H1 (cell line): ENCODE data around the gene NGEF. TPM values are rescaled to one million over a fixed set of nuclear protein-coding genes. Genes with fewer than 3 reads are reported as not detected.

ENCODE experiments used
- CTCF ChIA-PET: fragments of 300-600 bp; sonication (Branson Sonifier 250); formaldehyde crosslinking; loops from one replicate; lab custom pipeline; 2021; ENCODE audit not compliant: partially characterized antibody; lab: Charles Lee
- POLR2A ChIA-PET: fragments of 300-600 bp; sonication (Branson Sonifier 250); formaldehyde crosslinking; loops from one replicate; lab custom pipeline; 2021; ENCODE audit warnings: inconsistent platforms; ENCODE audit not compliant: partially characterized antibody; lab: Charles Lee
- DNase-seq, 2 experiments: peaks; one replicate each; pipeline versions ENCODE4 v3.0.0 to v3.0.0-alpha.2; 2010 to 2022; ENCODE audit warnings: low spot score in 2 of 2, low read depth in 1 of 2, mixed read lengths in 1 of 2
- FAIRE-seq: peaks from 2 replicates; lab custom pipeline; 2011; peaks lifted over from hg19 to GRCh38; lab: Jason Lieb, UNC
- H2AFZ ChIP-seq: 2 replicates; pipeline ENCODE4 v1.8.1; 2012; ENCODE audit warnings: low read length, inconsistent platforms
- H2AK5ac ChIP-seq: 2 replicates; pipeline ENCODE4 v1.6.1; 2013; ENCODE audit warnings: low read depth, low read length
- H2BK120ac ChIP-seq: replicated peaks from 2 replicates; pipeline ENCODE3; 2013; ENCODE audit warnings: low read depth, low read length, inconsistent platforms
- H2BK12ac ChIP-seq: 2 replicates; pipeline ENCODE4 v1.6.1; 2013; ENCODE audit warnings: low read depth, low read length
- H2BK15ac ChIP-seq: 2 replicates; pipeline ENCODE4 v1.6.1; 2013; ENCODE audit warnings: low read length
- H2BK20ac ChIP-seq: 2 replicates; pipeline ENCODE4 v1.6.1; 2013; ENCODE audit warnings: low read length
- H2BK5ac ChIP-seq: 2 replicates; pipeline ENCODE4 v1.6.1; 2013; ENCODE audit warnings: low read depth, low read length
- H3K14ac ChIP-seq: 2 replicates; pipeline ENCODE4 v1.6.1; 2013; ENCODE audit warnings: inconsistent platforms; ENCODE audit not compliant: insufficient read length
- H3K18ac ChIP-seq: 2 replicates; pipeline ENCODE4 v1.6.1; 2013; ENCODE audit warnings: low read length; ENCODE audit errors: extremely low read depth
- H3K23ac ChIP-seq: 2 replicates; pipeline ENCODE4 v1.6.1; 2013; ENCODE audit warnings: inconsistent platforms; ENCODE audit not compliant: insufficient read length
- H3K23me2 ChIP-seq: 2 replicates; pipeline ENCODE4 v1.6.1; 2013; ENCODE audit warnings: low read depth, low read length
- H3K27ac ChIP-seq: 2 replicates; pipeline ENCODE4 v1.6.1; 2011; ENCODE audit warnings: low read depth, low read length, inconsistent platforms
- H3K27me3 ChIP-seq, 4 experiments: replicated peaks in 1 of 4; 1 replicate in 1 of 4; 2 replicates in 3 of 4; pipeline versions ENCODE4 v1.6.1 to v1.8.1; 2011 to 2013; ENCODE audit warnings: low read length in 3 of 4, mild to moderate bottlenecking in 3 of 4, inconsistent platforms in 2 of 4, mixed read lengths in 2 of 4, moderate library complexity in 1 of 4; ENCODE audit not compliant: control insufficient read depth in 3 of 4, insufficient read depth in 3 of 4; ENCODE audit errors: extremely low read depth in 1 of 4
- H3K36me3 ChIP-seq, 4 experiments: 2 replicates each; pipeline versions ENCODE4 v1.6.1 to v1.8.1; 2011 to 2013; ENCODE audit warnings: mild to moderate bottlenecking in 4 of 4, low read length in 3 of 4, moderate library complexity in 2 of 4, control low read depth in 1 of 4, inconsistent platforms in 1 of 4; ENCODE audit not compliant: insufficient read depth in 4 of 4, control insufficient read depth in 2 of 4
- H3K4ac ChIP-seq: replicated peaks from 2 replicates; pipeline ENCODE3; 2013; ENCODE audit warnings: low read length, low read depth, mixed read lengths, inconsistent platforms; ENCODE audit not compliant: insufficient read length
- H3K4me1 ChIP-seq, 4 experiments: replicated peaks in 1 of 4; 1 replicate in 1 of 4; 2 replicates in 3 of 4; pipeline versions ENCODE4 v1.6.1 to v1.8.1; 2011 to 2013; ENCODE audit warnings: low read length in 3 of 4, inconsistent platforms in 2 of 4, mixed read lengths in 1 of 4; ENCODE audit not compliant: insufficient read depth in 4 of 4, control insufficient read depth in 3 of 4
- H3K4me2 ChIP-seq, 2 experiments: 2 replicates each; pipeline versions ENCODE4 v1.6.1 to v1.8.1; 2011 to 2013; ENCODE audit warnings: low read depth in 2 of 2, low read length in 2 of 2, control low read depth in 1 of 2, inconsistent platforms in 1 of 2, mild to moderate bottlenecking in 1 of 2; ENCODE audit not compliant: insufficient read depth in 1 of 2
- H3K4me3 ChIP-seq, 4 experiments: fragments of 200-600, 300-600 bp in 1 of 4; sonication (generic), shearing (Covaris generic), sonication (Bioruptor Twin) in 1 of 4; 2 replicates each; pipeline versions ENCODE4 v1.5.1 to v1.8.1; 2011 to 2016; ENCODE audit warnings: low read length in 4 of 4, low read depth in 3 of 4, control low read depth in 2 of 4, inconsistent platforms in 2 of 4, mild to moderate bottlenecking in 2 of 4, mixed read lengths in 1 of 4, moderate library complexity in 1 of 4; ENCODE audit not compliant: insufficient read depth in 2 of 4; ENCODE audit errors: extremely low read depth in 1 of 4
- H3K56ac ChIP-seq: replicated peaks from 2 replicates; pipeline ENCODE3; 2013; ENCODE audit warnings: low read depth, mild to moderate bottlenecking, mixed read lengths, low read length, inconsistent platforms; ENCODE audit not compliant: insufficient read length
- H3K79me1 ChIP-seq: 2 replicates; pipeline ENCODE4 v1.6.1; 2013; ENCODE audit warnings: low read depth, low read length, control low read depth
- H3K79me2 ChIP-seq, 2 experiments: 2 replicates each; pipeline versions ENCODE4 v1.6.1 to v1.8.1; 2012 to 2013; ENCODE audit warnings: low read length in 2 of 2, mild to moderate bottlenecking in 2 of 2, inconsistent platforms in 1 of 2; ENCODE audit not compliant: insufficient read depth in 2 of 2, control insufficient read depth in 1 of 2
- H3K9ac ChIP-seq, 4 experiments: replicated peaks in 1 of 4; 1 replicate in 1 of 4; 2 replicates in 3 of 4; pipeline versions ENCODE4 v1.6.1 to v1.8.1; 2011 to 2013; ENCODE audit warnings: low read depth in 3 of 4, low read length in 3 of 4, control low read depth in 2 of 4, mild to moderate bottlenecking in 2 of 4, moderate library complexity in 2 of 4, inconsistent platforms in 1 of 4; ENCODE audit errors: extremely low read depth in 1 of 4
- H3K9me3 ChIP-seq, 2 experiments: 2 replicates each; pipeline versions ENCODE4 v1.6.1 to v1.8.1; 2012 to 2013; ENCODE audit warnings: mild to moderate bottlenecking in 2 of 2, moderate library complexity in 2 of 2, control low read depth in 1 of 2, inconsistent platforms in 1 of 2, low read depth in 1 of 2, low read length in 1 of 2, mixed read lengths in 1 of 2; ENCODE audit not compliant: insufficient read depth in 2 of 2
- H4K20me1 ChIP-seq, 2 experiments: replicated peaks in 1 of 2; 2 replicates each; pipeline versions ENCODE3 to v1.8.1; 2011 to 2013; ENCODE audit warnings: inconsistent platforms in 2 of 2, low read length in 2 of 2, mild to moderate bottlenecking in 1 of 2; ENCODE audit not compliant: insufficient read depth in 2 of 2, control insufficient read depth in 1 of 2
- H4K5ac ChIP-seq: 2 replicates; pipeline ENCODE4 v1.6.1; 2013; ENCODE audit warnings: low read length, low read depth, mixed read lengths, inconsistent platforms; ENCODE audit not compliant: insufficient read length
- H4K8ac ChIP-seq: 2 replicates; pipeline ENCODE4 v1.8.0; 2013; ENCODE audit warnings: mild to moderate bottlenecking, moderate library complexity, low read length, inconsistent platforms; ENCODE audit not compliant: insufficient read depth; ENCODE audit errors: extremely low read depth
- H4K91ac ChIP-seq: replicated peaks from 2 replicates; pipeline ENCODE3; 2013; ENCODE audit warnings: low read length, mixed read lengths, inconsistent platforms; ENCODE audit not compliant: insufficient read length
- CBX5 ChIP-seq: fragments of 300-800, 300-1000 bp; sonication (generic); IDR thresholded peaks from 2 replicates; pipeline ENCODE4 v1.7.1; 2016; ENCODE audit warnings: antibody characterized with exemption, low read length, low read depth
- CEBPB ChIP-seq: IDR thresholded peaks from 2 replicates; pipeline ENCODE4 v1.6.1; 2012; ENCODE audit warnings: low read depth, low read length
- CHD1 ChIP-seq: IDR thresholded peaks from 2 replicates; pipeline ENCODE4 v1.6.1; 2012; ENCODE audit warnings: low read depth, low read length, improper control_type of control experiment
- CREB1 ChIP-seq: IDR thresholded peaks from 2 replicates; pipeline ENCODE4 v1.6.1; 2012; ENCODE audit warnings: inconsistent platforms
- CTBP2 ChIP-seq: IDR thresholded peaks from 2 replicates; pipeline ENCODE4 v1.7.0; 2011; ENCODE audit warnings: borderline replicate concordance, mild to moderate bottlenecking, moderate library complexity, mixed read lengths, low read length; ENCODE audit not compliant: insufficient read depth, insufficient read length
- CTCF ChIP-seq, 3 experiments: IDR thresholded peaks; 1 replicate in 2 of 3; 2 replicates in 1 of 3; pipeline versions ENCODE4 v1.5.1 to v1.6.1; 2011; ENCODE audit warnings: low read length in 3 of 3, mild to moderate bottlenecking in 3 of 3, inconsistent platforms in 2 of 3, low read depth in 1 of 3, moderate library complexity in 1 of 3; ENCODE audit not compliant: insufficient read depth in 1 of 3; ENCODE audit errors: control extremely low read depth in 1 of 3
- EGR1 ChIP-seq: IDR thresholded peaks from 2 replicates; pipeline ENCODE4 v1.6.1; 2011; ENCODE audit warnings: low read depth, low read length, borderline replicate concordance
- GTF2F1 ChIP-seq: IDR thresholded peaks from 2 replicates; pipeline ENCODE4 v1.6.1; 2012; ENCODE audit warnings: low read depth, low read length, improper control_type of control experiment, borderline replicate concordance
- MAX ChIP-seq: IDR thresholded peaks from 2 replicates; pipeline ENCODE4 v1.6.1; 2012; ENCODE audit warnings: inconsistent platforms
- RBBP5 ChIP-seq: IDR thresholded peaks from 2 replicates; pipeline ENCODE4 v1.7.1; 2012; ENCODE audit warnings: low read depth, mild to moderate bottlenecking, inconsistent platforms, low read length, moderate library complexity, borderline replicate concordance
- SAP30 ChIP-seq: fragments of 300-600 bp; sonication (generic); IDR thresholded peaks from 2 replicates; pipeline ENCODE4 v1.7.1; 2012; ENCODE audit warnings: low read length, moderate library complexity, mild to moderate bottlenecking, inconsistent platforms; ENCODE audit not compliant: insufficient read depth, insufficient replicate concordance
- TBP ChIP-seq: IDR thresholded peaks from 2 replicates; pipeline ENCODE4 v1.6.1; 2011; ENCODE audit warnings: low read depth, low read length, improper control_type of control experiment
- WGBS, 2 experiments: shearing (Covaris generic) in 1 of 2; methylation state at CpG; one replicate each; pipeline versions ENCODE4 v1.1.6 to v1.1.7; 2013 to 2015; ENCODE audit warnings: low lambda C conversion rate in 2 of 2, mixed read lengths in 2 of 2, inconsistent platforms in 1 of 2, low coverage in 1 of 2, missing lambda C conversion rate in 1 of 2; ENCODE audit not compliant: insufficient replicate concordance in 2 of 2, insufficient coverage in 1 of 2, insufficient read length in 1 of 2; ENCODE audit errors: extremely low coverage in 1 of 2, missing lambda C conversion rate in 1 of 2; 5-methylcytosine and 5-hydroxymethylcytosine counted together
- polyA plus RNA-seq, 7 experiments: library from polyadenylated mRNA; depleted of rRNA in 3 of 7; stranded (reverse) in 5 of 7; unstranded in 2 of 7; fragments of >200 nt in 5 of 7; fragments of 200-250 nt in 2 of 7; gene quantifications; 1 replicate in 5 of 7; 2 replicates in 1 of 7; 4 replicates in 1 of 7; pipeline versions ENCODE4 v1.2.1 to v1.2.3, GENCODE V29; 2011 to 2013; ENCODE audit warnings: missing spikeins in 2 of 7, mixed read lengths in 2 of 7
- total RNA-seq: library from RNA; stranded (reverse); fragmentation: NEBNext Ultra II Directional; extraction: Animal tissue kit (Norgen Biotek cat#: 25700); gene quantifications from 2 replicates; pipeline ENCODE4 v1.2.1, GENCODE V29; 2021

The NGEF gene
- total and polyA plus RNA-seq, 2 of the 8 experiments (the other 6 are each of a cell fraction or from before 2014, with no cell fraction given), result 2.7 to 3.2 TPM

- Histone ChIP-seq H4K20me1 (no peaks in the 10 kb centered on the region), H3K4me1 (0 out of 7 replicates have a peak, but pooled peaks cover 0 to 5% (median 0%) of the 10 kb centered on the region in 4 experiments), H3K79me2 (no peaks in the 10 kb centered on the region), H3K56ac (no peak overlapping the region), H2BK15ac (no peak overlapping the region), H4K91ac (no peak overlapping the region), H3K36me3 (no peaks in the 10 kb centered on the region), H2BK20ac (no peak overlapping the region), H3K23ac (no peak overlapping the region), H3K18ac (no peak overlapping the region), H3K9me3 (no peaks in the 10 kb centered on the region), H3K79me1 (no peaks in the 10 kb centered on the region), H4K8ac (no peak overlapping the region), H2BK120ac (no peak overlapping the region), H2BK5ac (no peak overlapping the region), H2AFZ (no peak overlapping the region), H3K23me2 (no peaks in the 10 kb centered on the region), H3K27ac (no peak overlapping the region), H3K27me3 (no peaks in the 10 kb centered on the region), H3K4me3 (no peak overlapping the region), H2AK5ac (no peak overlapping the region), H3K9ac (no peak overlapping the region), H3K14ac (no peak overlapping the region), H4K5ac (no peak overlapping the region), H3K4me2 (no peak overlapping the region), H2BK12ac (no peak overlapping the region), H3K4ac (no peak overlapping the region)
- CTCF ChIA-PET, result interaction anchor here (0.6 kb wide), 3 partner anchors 135 to 523 kb away, joined by 3 to 5 read pairs (median 4); no protein-coding TSS in a partner anchor
- POLR2A ChIA-PET, result no interaction called here
- no peak for DNase-seq
- no peak for FAIRE-seq
- 96% methylated on average over 6 of the region's 6 CpGs; no CpG with 5 or more reads in 1 of the 2 experiments for WGBS, 2 experiments
- TF ChIP-seq CHD1 (no peak), MAX (no peak), GTF2F1 (no peak), CTCF (IDR thresholded peaks at IDR 0.05; ENCODE audit: control extremely low read depth in 1 of 3, insufficient read depth in 1 of 3, low read depth in 1 of 3, low read length in 3 of 3) (no peak), CEBPB (no peak), SAP30 (no peak), EGR1 (no peak), CBX5 (no peak), RBBP5 (no peak), CTBP2 (no peak), CREB1 (no peak), TBP (no peak)
These were observed 93.9 kb downstream of the NGEF start for GRCh38 chr2:232919141-232919540.
